Retinal pigment epithelial cell (primary cell): ENCODE results near the gene RGS8.

ENCODE experiments used
- DNase-seq: peaks from one replicate; pipeline ENCODE4 v3.0.0-alpha.2; 2010; ENCODE audit warnings: low read depth
- H3K4me3 ChIP-seq: 2 replicates; pipeline ENCODE4 v1.5.1; 2011; ENCODE audit warnings: mild to moderate bottlenecking, low read length, control low read depth, moderate library complexity
- CTCF ChIP-seq: conservative IDR thresholded peaks from 2 replicates; pipeline ENCODE4 v1.5.1; 2011; ENCODE audit warnings: low read depth, low read length, control low read depth, inconsistent platforms

Gene RGS8

GRCh38 chr1:182651339-182651724, 33.1 kb downstream of the RGS8 start:
- TF ChIP-seq CTCF = no peak
- no peak overlapping the region for H3K4me3 ChIP-seq
- DNase-seq = no peak

- TF ChIP-seq CTCF = no peak
- H3K4me3 ChIP-seq = no peak overlapping the region
- DNase-seq = no peak
These were observed 33.6 kb downstream of the RGS8 start for GRCh38 chr1:182650678-182651338.

GRCh38 chr1:182649041-182649440, 35.3 kb downstream of the RGS8 start:
- no peak for TF ChIP-seq CTCF
- no peak for DNase-seq
- no peak overlapping the region for H3K4me3 ChIP-seq

- no peak for TF ChIP-seq CTCF
- H3K4me3 ChIP-seq = no peak overlapping the region
- DNase-seq = no peak
These were observed 37.6 kb downstream of the RGS8 start for GRCh38 chr1:182646739-182647138.

- TF ChIP-seq CTCF = no peak
- DNase-seq = no peak
- H3K4me3 ChIP-seq = no peak overlapping the region
These were observed 39.5 kb downstream of the RGS8 start for GRCh38 chr1:182644886-182645285.

- TF ChIP-seq CTCF = no peak
These were observed 40.7 kb downstream of the RGS8 start for GRCh38 chr1:182643699-182644098.

GRCh38 chr1:182642461-182642860, 41.9 kb downstream of the RGS8 start:
- H3K4me3 ChIP-seq = no peak overlapping the region
- no peak for DNase-seq
- no peak for TF ChIP-seq CTCF

More at GRCh38 chr1:182643699-182644098, 40.7 kb downstream of the RGS8 start:
- H3K4me3 ChIP-seq = no peak overlapping the region
- DNase-seq = no peak
